ENCODE data around the gene IL15RA. TPM values are rescaled to one million over a fixed set of nuclear protein-coding genes. Genes with fewer than 3 reads are reported as not detected.

Gene IL15RA
- total and polyA plus RNA-seq, 2 of the 8 experiments (the other 6 are each of a cell fraction or from before 2014, with no cell fraction given): 1.3 to 1.4 TPM

GRCh38 chr10:5902511-5903274 lies 74.7 kb downstream of the IL15RA start:
- POLR2A ChIA-PET (ENCODE audit: partially characterized antibody): interaction anchor here (3.8 kb wide), 1 partner anchor 13 kb away, joined by 20 read pairs; the partner anchor contains the start of genes ANKRD16 and FBH1
- Histone ChIP-seq H3K4me3 (ENCODE audit: extremely low read depth in 1 of 4, insufficient read depth in 2 of 4, low read depth in 3 of 4, low read length in 4 of 4) (no peak overlapping the region), H3K79me2 (ENCODE audit: control insufficient read depth in 1 of 2, insufficient read depth in 2 of 2, low read length in 2 of 2) (peaks cover 0 to 30% of the 10 kb centered on the region in 2 experiments; a peak in 3 of 4 replicates)
- TF ChIP-seq BCL11A (IDR thresholded peaks at IDR 0.05; ENCODE audit: low read depth in 2 of 2, low read length in 2 of 2) (no peak), POLR2A (IDR thresholded peaks at IDR 0.05; ENCODE audit: control extremely low read depth in 1 of 2, low read depth in 2 of 2, low read length in 2 of 2) (no peak), RFX5 (IDR thresholded peaks at IDR 0.05; ENCODE audit: borderline replicate concordance, low read depth, low read length) (no peak), EGR1 (IDR thresholded peaks at IDR 0.05; ENCODE audit: borderline replicate concordance, low read depth, low read length) (no peak), RAD21 (IDR thresholded peaks at IDR 0.05 in 1 of 2, conservative IDR thresholded peaks at IDR 0.05 in 1 of 2; ENCODE audit: low read depth in 2 of 2, low read length in 2 of 2) (no peak), KDM4A (IDR thresholded peaks at IDR 0.05; ENCODE audit: low read depth, low read length, severe bottlenecking) (no peak), KDM1A (IDR thresholded peaks at IDR 0.05; ENCODE audit: borderline replicate concordance, low read length) (no peak), TEAD4 (IDR thresholded peaks at IDR 0.05; ENCODE audit: low read depth, low read length) (no peak), SIN3A (conservative IDR thresholded peaks at IDR 0.05 in 1 of 2, IDR thresholded peaks at IDR 0.05 in 1 of 2; ENCODE audit: low read depth in 1 of 2, low read length in 2 of 2) (no peak), CREB1 (IDR thresholded peaks at IDR 0.05) (no peak), RXRA (IDR thresholded peaks at IDR 0.05; ENCODE audit: insufficient read depth, low read depth, low read length) (no peak), BACH1 (IDR thresholded peaks at IDR 0.05; ENCODE audit: low read length) (no peak)

More at GRCh38 chr10:5902511-5903274, 74.7 kb downstream of the IL15RA start:
- peaks cover 4 to 8% of the 10 kb centered on the region in 2 experiments for H4K20me1 ChIP-seq (replicated peaks in 1 of 2; ENCODE audit: control insufficient read depth in 1 of 2, insufficient read depth in 2 of 2, low read length in 2 of 2)
- H2BK12ac ChIP-seq (ENCODE audit: low read depth, low read length): no peak overlapping the region
- H3K27me3 ChIP-seq (replicated peaks in 1 of 4; ENCODE audit: control insufficient read depth in 3 of 4, extremely low read depth in 1 of 4, insufficient read depth in 3 of 4, low read length in 3 of 4): no peaks in the 10 kb centered on the region
- WGBS, 2 experiments (ENCODE audit: extremely low coverage in 1 of 2, insufficient coverage in 1 of 2, insufficient read length in 1 of 2, insufficient replicate concordance in 2 of 2, low coverage in 1 of 2, low lambda C conversion rate in 2 of 2, missing lambda C conversion rate in 1 of 2): 94% methylated on average over 17 of the region's 18 CpGs; no CpG with 5 or more reads in 1 of the 2 experiments
- DNase-seq (ENCODE audit: low read depth in 1 of 2, low spot score in 2 of 2) (no peak), FAIRE-seq (no peak)
- H2BK20ac ChIP-seq (ENCODE audit: low read length): no peak overlapping the region
- H3K23me2 ChIP-seq (ENCODE audit: low read depth, low read length): no peaks in the 10 kb centered on the region
- H2BK15ac ChIP-seq (ENCODE audit: low read length): no peak overlapping the region
- peaks cover 0 to 5% (median 4%) of the 10 kb centered on the region in 4 experiments; a peak in 4 of 8 replicates for H3K36me3 ChIP-seq (ENCODE audit: control insufficient read depth in 2 of 4, insufficient read depth in 4 of 4, low read length in 3 of 4)
- H2BK5ac ChIP-seq (ENCODE audit: low read depth, low read length): no peak overlapping the region
- H3K27ac ChIP-seq (ENCODE audit: low read depth, low read length): no peak overlapping the region
- H3K9me3 ChIP-seq (ENCODE audit: insufficient read depth in 2 of 2, low read depth in 1 of 2, low read length in 1 of 2): no peaks in the 10 kb centered on the region
- peaks cover 5% of the 10 kb centered on the region; the same call in 1 of the 2 replicates for H3K79me1 ChIP-seq (ENCODE audit: low read depth, low read length)
- no peaks in the 10 kb centered on the region for H3K4me1 ChIP-seq (replicated peaks in 1 of 4; ENCODE audit: control insufficient read depth in 3 of 4, insufficient read depth in 4 of 4, low read length in 3 of 4)
- no peak overlapping the region for H3K18ac ChIP-seq (ENCODE audit: extremely low read depth, low read length)
- no peak overlapping the region for H2BK120ac ChIP-seq (replicated peaks; ENCODE audit: low read depth, low read length)
- H3K56ac ChIP-seq (replicated peaks; ENCODE audit: insufficient read length, low read depth, low read length): no peak overlapping the region
- CTCF ChIA-PET (ENCODE audit: partially characterized antibody): interaction anchor here (0.6 kb wide), 2 partner anchors 30 to 251 kb away, joined by 3 read pairs; no protein-coding TSS in a partner anchor
- no peak overlapping the region for H2AK5ac ChIP-seq (ENCODE audit: low read depth, low read length)
- no peak overlapping the region for H3K4me2 ChIP-seq (ENCODE audit: insufficient read depth in 1 of 2, low read depth in 2 of 2, low read length in 2 of 2)
- no peak overlapping the region for H4K8ac ChIP-seq (ENCODE audit: extremely low read depth, insufficient read depth, low read length)
- no peak overlapping the region for H3K4ac ChIP-seq (replicated peaks; ENCODE audit: insufficient read length, low read depth, low read length)
- no peak overlapping the region for H4K5ac ChIP-seq (ENCODE audit: insufficient read length, low read depth, low read length)
- H3K9ac ChIP-seq (replicated peaks in 1 of 4; ENCODE audit: extremely low read depth in 1 of 4, low read depth in 3 of 4, low read length in 3 of 4): no peak overlapping the region
- no peak overlapping the region for H4K91ac ChIP-seq (replicated peaks; ENCODE audit: insufficient read length, low read length)
- no peak overlapping the region for H3K23ac ChIP-seq (ENCODE audit: insufficient read length)
- no peak overlapping the region for H2AFZ ChIP-seq (ENCODE audit: low read length)
- H3K14ac ChIP-seq (ENCODE audit: insufficient read length): no peak overlapping the region
